HG03558 (cell line): ENCODE measurements around the gene ADAMTS5.

ENCODE experiments used
- ATAC-seq: cut with Tn5 transposase; IDR thresholded peaks from one replicate; pipeline ENCODE4 v1.9.1; 2021; ENCODE audit warnings: moderate number of reproducible peaks; ENCODE audit not compliant: unreplicated experiment; ENCODE audit errors: extremely low read depth

Gene ADAMTS5

GRCh38 chr21:26892151-26892550 is 74.7 kb downstream of the ADAMTS5 start:
- ATAC-seq: no peak

- ATAC-seq: no peak
Measured at GRCh38 chr21:26888931-26889330, 78.0 kb downstream of the ADAMTS5 start.

GRCh38 chr21:26888256-26888655 is 78.6 kb downstream of the ADAMTS5 start:
- no peak for ATAC-seq

- ATAC-seq: no peak
Measured at GRCh38 chr21:26887251-26887650, 79.6 kb downstream of the ADAMTS5 start.

GRCh38 chr21:26884436-26884835 is 82.5 kb downstream of the ADAMTS5 start:
- ATAC-seq: no peak

GRCh38 chr21:26883768-26884167 is 83.1 kb downstream of the ADAMTS5 start:
- no peak for ATAC-seq

GRCh38 chr21:26881504-26882228 is 85.2 kb downstream of the ADAMTS5 start:
- no peak for ATAC-seq

- no peak for ATAC-seq
Measured at GRCh38 chr21:26877018-26877417, 89.9 kb downstream of the ADAMTS5 start.

GRCh38 chr21:26874347-26874746 is 92.5 kb downstream of the ADAMTS5 start:
- no peak for ATAC-seq
